Sigmoid colon (tissue), 7 donors: ENCODE results near the gene CDC25B. TPM values are rescaled to one million over a fixed set of nuclear protein-coding genes. Genes with fewer than 3 reads are reported as not detected.

Experiments
- DNase-seq: peaks from one replicate; pipeline ENCODE4 v3.0.0-alpha.2; 2019
- H3K27ac ChIP-seq, 4 donors: fragments of 200-600 bp; sonication (generic); one replicate each; pipeline ENCODE4 v1.5.1; 2016 to 2019; ENCODE audit warnings: mild to moderate bottlenecking in 1 of 4
- H3K27me3 ChIP-seq, 3 donors: fragments of 200-600 bp; sonication (generic); one replicate each; pipeline ENCODE4 v1.5.1; 2019; ENCODE audit warnings: mild to moderate bottlenecking in 1 of 3
- H3K36me3 ChIP-seq, 4 donors: fragments of 200-600 bp; sonication (generic); one replicate each; pipeline ENCODE4 v1.5.1; 2016 to 2019
- H3K4me1 ChIP-seq, 4 donors: fragments of 200-600 bp; sonication (generic); one replicate each; pipeline ENCODE4 v1.5.1; 2017 to 2019
- H3K4me3 ChIP-seq, 4 donors: fragments of 200-600 bp; sonication (generic); one replicate each; pipeline ENCODE4 v1.5.1; 2017 to 2019; ENCODE audit warnings: mild to moderate bottlenecking in 2 of 4, moderate library complexity in 1 of 4
- H3K9me3 ChIP-seq, 4 donors: fragments of 200-600 bp in 3 of 4; sonication (generic) in 3 of 4; one replicate each; pipeline versions ENCODE4 v1.5.1 to v1.6.1; 2013 to 2019
- CTCF ChIP-seq, 4 experiments: fragments of 450-650 bp in 3 of 4; fragments of 200-600 bp in 1 of 4; IDR thresholded peaks; one replicate each; pipeline ENCODE4 v1.5.1; 2016 to 2019; ENCODE audit warnings: antibody characterized with exemption in 4 of 4, mild to moderate bottlenecking in 3 of 4, moderate library complexity in 2 of 4
- EP300 ChIP-seq, 4 donors: sonication (generic); formaldehyde crosslinking; IDR thresholded peaks; one replicate each; pipeline ENCODE4 v1.6.1; 2017; ENCODE audit warnings: antibody characterized with exemption in 4 of 4
- POLR2A ChIP-seq, 2 donors: fragments of 450-650 bp; IDR thresholded peaks; one replicate each; pipeline ENCODE4 v1.6.1; 2016; ENCODE audit warnings: antibody characterized with exemption in 2 of 2, mild to moderate bottlenecking in 2 of 2, moderate library complexity in 2 of 2
- POLR2AphosphoS5 ChIP-seq, 4 donors: sonication (generic); formaldehyde crosslinking; IDR thresholded peaks; one replicate each; pipeline ENCODE4 v1.6.1; 2017; ENCODE audit warnings: antibody characterized with exemption in 4 of 4
- WGBS, 2 donors: extraction: QIAGEN DNeasy Blood & Tissue Kit; methylation state at CpG; one replicate each; pipeline ENCODE4 v1.1.7; 2013; 5-methylcytosine and 5-hydroxymethylcytosine counted together
- intact Hi-C: fragments of 100-400 bp; cut with DNase I; formaldehyde crosslinking; loops from one replicate; pipeline ENCODE4 v1.15.1; 2023
- polyA plus RNA-seq, 3 donors: library from polyadenylated mRNA; stranded (reverse); fragments of 200-250 nt; gene quantifications; one replicate each; pipeline ENCODE4 v1.2.3, GENCODE V29; 2013
- total RNA-seq, 4 donors: library from RNA; depleted of rRNA; stranded (reverse); fragments of >200 nt; gene quantifications; one replicate each; pipeline ENCODE4 v1.1.0, GENCODE V29; 2016
- donor health status: healthy with polysubstance abuse.
- donor health status: Bipolar disorder and iron deficiency.
- donor health status: healthy.

CDC25B gene
- 10 to 100 TPM; 18.9 to 59.8 (median 26.9) TPM for total RNA-seq
- 10 to 100 TPM; 12.5 to 65.8 (median 13.8) TPM for polyA plus RNA-seq

- no peaks in the 10 kb centered on the region for H3K27me3 ChIP-seq
- intact Hi-C loops = loop anchor here (1.0 to 2.0 kb wide), 2 partner anchors 10 to 15 kb away; no protein-coding TSS in a partner anchor
- TF ChIP-seq EP300 (IDR thresholded peaks at IDR 0.05) (peak in 1 of 4 donors; percentile 1), CTCF (IDR thresholded peaks at IDR 0.05) (peak; percentile 41 to 86 (median 82)), POLR2AphosphoS5 (IDR thresholded peaks at IDR 0.05) (peak; percentile 73 to 80 (median 78)), POLR2A (IDR thresholded peaks at IDR 0.05) (peak; percentile 34 to 51)
- peak; percentile 98 for DNase-seq
- no peaks in the 10 kb centered on the region for H3K9me3 ChIP-seq
- peaks cover 0 to 22% (median 11%) of the 10 kb centered on the region in 4 donors for H3K36me3 ChIP-seq
- peaks cover 0 to 50% (median 44%) of the 10 kb centered on the region in 4 donors for H3K4me1 ChIP-seq
- WGBS, 2 donors = 1 to 3% methylated on average over 69 of the region's 69 CpGs
- H3K4me3 ChIP-seq = peak within 1 kb of the TSS; percentile 44 to 79 (median 70)
- H3K27ac ChIP-seq = peak within 1 kb of the TSS; percentile 96 to 99 (median 98)
Observed at GRCh38 chr20:3795511-3796468, at the start of gene CDC25B. TSS of gene CDC25B (plus strand) at chr20:3796310. CDS start at chr20:3796532, 222 bp downstream.

- Histone ChIP-seq H3K4me1 (peaks cover 0 to 25% (median 7%) of the 10 kb centered on the region in 4 donors), H3K27ac (no peak overlapping the region), H3K9me3 (no peaks in the 10 kb centered on the region), H3K4me3 (no peak overlapping the region), H3K27me3 (peaks cover 0 to 26% (median 9%) of the 10 kb centered on the region in 3 donors), H3K36me3 (peaks cover 0 to 20% (median 4%) of the 10 kb centered on the region in 4 donors)
- no peak for DNase-seq
- no peak for TF ChIP-seq POLR2A (IDR thresholded peaks at IDR 0.05)
- intact Hi-C loops = no loop called here
- WGBS, 2 donors = 68 to 83% methylated on average over 2 of the region's 2 CpGs
Observed at GRCh38 chr20:3747471-3747870, 48.6 kb upstream of the CDC25B start.

- DNase-seq = peak; percentile 67
- Histone ChIP-seq H3K4me3 (no peak overlapping the region), H3K36me3 (peaks cover 0 to 23% (median 4%) of the 10 kb centered on the region in 4 donors), H3K9me3 (no peaks in the 10 kb centered on the region), H3K27me3 (peaks cover 0 to 26% (median 9%) of the 10 kb centered on the region in 3 donors), H3K27ac (no peak overlapping the region), H3K4me1 (peaks cover 0 to 29% (median 8%) of the 10 kb centered on the region in 4 donors)
- TF ChIP-seq CTCF (IDR thresholded peaks at IDR 0.05) (no peak), POLR2A (IDR thresholded peaks at IDR 0.05) (no peak), EP300 (IDR thresholded peaks at IDR 0.05) (no peak), POLR2AphosphoS5 (IDR thresholded peaks at IDR 0.05) (no peak)
- WGBS, 2 donors = 89 to 93% methylated on average over 16 of the region's 16 CpGs
- intact Hi-C loops = no loop called here
Observed at GRCh38 chr20:3748073-3748472, 48.0 kb upstream of the CDC25B start.

GRCh38 chr20:3749087-3749688 is 46.9 kb upstream of the CDC25B start:
- no peaks in the 10 kb centered on the region for H3K9me3 ChIP-seq
- peaks cover 0 to 29% (median 5%) of the 10 kb centered on the region in 4 donors for H3K36me3 ChIP-seq
- H3K27ac ChIP-seq = no peak overlapping the region
- 56 to 79% methylated on average over 24 of the region's 24 CpGs for WGBS, 2 donors
- intact Hi-C loops = no loop called here
- H3K27me3 ChIP-seq = peaks cover 0 to 26% (median 9%) of the 10 kb centered on the region in 3 donors
- TF ChIP-seq EP300 (IDR thresholded peaks at IDR 0.05) = no peak
- TF ChIP-seq POLR2A (IDR thresholded peaks at IDR 0.05) = no peak
- no peak for TF ChIP-seq CTCF (IDR thresholded peaks at IDR 0.05)
- no peak for TF ChIP-seq POLR2AphosphoS5 (IDR thresholded peaks at IDR 0.05)
- DNase-seq = peak; percentile 68
- peaks cover 0 to 29% (median 8%) of the 10 kb centered on the region in 4 donors for H3K4me1 ChIP-seq
- H3K4me3 ChIP-seq = no peak overlapping the region
